Measurements from ENCODE around the gene GHSR.

DNA sequence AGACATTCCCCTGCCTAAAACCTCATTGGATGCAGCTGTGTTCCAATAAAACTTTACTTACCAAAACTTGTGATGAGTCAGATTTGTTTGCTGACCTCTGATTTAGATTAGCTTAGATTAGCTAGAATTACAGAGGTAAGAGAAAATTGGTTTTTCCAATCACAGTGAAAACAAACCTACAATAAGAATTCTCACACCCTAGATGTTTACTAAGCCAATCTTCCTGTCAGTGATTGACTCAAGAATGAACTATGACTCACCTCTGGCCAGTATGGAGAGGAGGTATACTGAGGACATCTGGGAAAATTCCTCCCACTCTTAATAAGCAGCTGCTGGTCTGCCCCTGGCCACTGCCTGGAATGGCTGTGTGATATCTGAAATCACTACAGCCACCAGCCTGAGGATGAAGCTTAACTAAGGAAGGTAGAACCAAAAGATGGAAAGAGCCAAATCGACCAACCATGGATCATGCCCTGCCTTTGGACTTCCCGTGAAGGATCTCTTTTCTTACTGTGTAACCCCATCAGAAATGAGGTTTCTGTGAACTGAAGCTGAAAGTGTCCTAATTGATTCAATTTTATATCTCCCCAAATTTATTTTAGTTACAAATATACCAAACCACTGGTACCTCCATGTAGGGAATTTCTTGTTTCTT, 19.0 kb upstream of the GHSR start:
- TF ChIP-seq, protein P1, sequence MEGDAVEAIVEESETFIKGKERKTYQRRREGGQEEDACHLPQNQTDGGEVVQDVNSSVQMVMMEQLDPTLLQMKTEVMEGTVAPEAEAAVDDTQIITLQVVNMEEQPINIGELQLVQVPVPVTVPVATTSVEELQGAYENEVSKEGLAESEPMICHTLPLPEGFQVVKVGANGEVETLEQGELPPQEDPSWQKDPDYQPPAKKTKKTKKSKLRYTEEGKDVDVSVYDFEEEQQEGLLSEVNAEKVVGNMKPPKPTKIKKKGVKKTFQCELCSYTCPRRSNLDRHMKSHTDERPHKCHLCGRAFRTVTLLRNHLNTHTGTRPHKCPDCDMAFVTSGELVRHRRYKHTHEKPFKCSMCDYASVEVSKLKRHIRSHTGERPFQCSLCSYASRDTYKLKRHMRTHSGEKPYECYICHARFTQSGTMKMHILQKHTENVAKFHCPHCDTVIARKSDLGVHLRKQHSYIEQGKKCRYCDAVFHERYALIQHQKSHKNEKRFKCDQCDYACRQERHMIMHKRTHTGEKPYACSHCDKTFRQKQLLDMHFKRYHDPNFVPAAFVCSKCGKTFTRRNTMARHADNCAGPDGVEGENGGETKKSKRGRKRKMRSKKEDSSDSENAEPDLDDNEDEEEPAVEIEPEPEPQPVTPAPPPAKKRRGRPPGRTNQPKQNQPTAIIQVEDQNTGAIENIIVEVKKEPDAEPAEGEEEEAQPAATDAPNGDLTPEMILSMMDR (IDR thresholded peaks at IDR 0.05; ENCODE audit: low read depth, low read length): no peak
- TF ChIP-seq EZH2phosphoT487 (IDR thresholded peaks at IDR 0.05; ENCODE audit: low read depth): no peak

Measured in OCI-LY3 (cell line).